K562 (cell line): ENCODE measurements around the gene LYRM7. TPM values are rescaled to one million over a fixed set of nuclear protein-coding genes. Genes with fewer than 3 reads are reported as not detected.

Experiments
- CBFA2T2 ChIP-seq: fragments of 450-650 bp; conservative IDR thresholded peaks from 2 replicates; pipeline ENCODE4 v1.6.1; 2017; ENCODE audit warnings: mild to moderate bottlenecking
- CBX5 ChIP-seq: IDR thresholded peaks from 2 replicates; pipeline ENCODE4 v1.6.1; 2014; ENCODE audit warnings: low read depth, borderline replicate concordance
- CEBPG ChIP-seq, 3 experiments: fragments of 200-800 bp in 1 of 3; sonication (Bioruptor generic) in 1 of 3; sonication (generic) in 1 of 3; formaldehyde crosslinking in 1 of 3; IDR thresholded peaks in 2 of 3; conservative IDR thresholded peaks in 1 of 3; 2 replicates each; pipeline versions ENCODE4 v1.6.1 to v1.8.0; 2016 to 2022; ENCODE audit warnings: missing compliant biosample characterization in 2 of 3, missing genetic modification characterization in 2 of 3, mild to moderate bottlenecking in 1 of 3, missing genetic modification reagents in 1 of 3
- KDM1A ChIP-seq, 2 experiments: fragments of 450-650 bp; IDR thresholded peaks; 2 replicates each; pipeline ENCODE4 v1.6.1; 2016; ENCODE audit warnings: mild to moderate bottlenecking in 2 of 2
- KDM2B ChIP-seq: fragments of 250-450 bp; sonication (Bioruptor Pico); IDR thresholded peaks from 2 replicates; pipeline ENCODE4 v1.8.0; 2021; ENCODE audit warnings: mild to moderate bottlenecking, moderate library complexity
- LARP7 ChIP-seq: fragments of 450-650 bp; IDR thresholded peaks from 2 replicates; pipeline ENCODE4 v1.6.1; 2016
- LCOR ChIP-seq: sonication (generic); formaldehyde crosslinking; IDR thresholded peaks from 2 replicates; pipeline ENCODE4 v1.8.0; 2022; ENCODE audit warnings: mild to moderate bottlenecking, missing genetic modification reagents
- PBX2 ChIP-seq, 2 experiments: IDR thresholded peaks in 1 of 2; conservative IDR thresholded peaks in 1 of 2; 2 replicates each; pipeline ENCODE4 v1.6.1; 2016; ENCODE audit warnings: low read depth in 2 of 2, mild to moderate bottlenecking in 1 of 2, missing compliant biosample characterization in 1 of 2, missing genetic modification characterization in 1 of 2, moderate library complexity in 1 of 2
- RB1 ChIP-seq: fragments of 450-650 bp; IDR thresholded peaks from 2 replicates; pipeline ENCODE4 v1.6.1; 2017; ENCODE audit warnings: low read depth, mild to moderate bottlenecking
- RUNX1 ChIP-seq: sonication (generic); IDR thresholded peaks from 2 replicates; pipeline ENCODE4 v1.6.1; 2016; ENCODE audit warnings: antibody characterized with exemption, low read depth
- SMAD4 ChIP-seq: fragments of 250-450 bp; sonication (Bioruptor Pico); conservative IDR thresholded peaks from 2 replicates; pipeline ENCODE4 v1.8.0; 2021; ENCODE audit warnings: inconsistent platforms, mild to moderate bottlenecking, moderate library complexity
- TBL1XR1 ChIP-seq, 2 experiments: IDR thresholded peaks; 2 replicates each; pipeline ENCODE4 v1.6.1; 2012; ENCODE audit warnings: improper control_type of control experiment in 2 of 2, low read length in 2 of 2, mild to moderate bottlenecking in 1 of 2
- THAP7 ChIP-seq: fragments of 250-450 bp; sonication (Bioruptor Pico); IDR thresholded peaks from 2 replicates; pipeline ENCODE4 v1.5.0; 2021
- U2AF1 ChIP-seq: fragments of 200-400 bp; formaldehyde crosslinking; optimal IDR thresholded peaks from 2 replicates; pipeline ENCODE3; 2017; ENCODE audit warnings: mild to moderate bottlenecking, low read depth, low read length, moderate library complexity
- ZNF407 ChIP-seq: fragments of 450-650 bp; IDR thresholded peaks from 2 replicates; pipeline ENCODE4 v1.6.1; 2016; ENCODE audit warnings: low read depth
- polyA plus RNA-seq, 8 experiments: library from polyadenylated mRNA; depleted of rRNA in 4 of 8; stranded (reverse) in 5 of 8; unstranded in 3 of 8; fragments of >200 nt; fragmentation: Nextera tagmentation in 2 of 8; fragmentation: Illumina TruSeq in 1 of 8; extraction: Ambion mirVana in 2 of 8; extraction: Trizol in 1 of 8; gene quantifications; 2 replicates each; pipeline versions ENCODE4 v1.2.1 to v1.2.3, GENCODE V29; 2011 to 2014; ENCODE audit warnings: inconsistent platforms in 1 of 8, missing spikeins in 1 of 8
- total RNA-seq, 7 experiments: library from RNA; depleted of rRNA in 6 of 7; stranded (reverse); fragments of >200 nt in 6 of 7; fragmentation: Illumina TruSeq in 2 of 7; extraction: Trizol in 2 of 7; gene quantifications; 2 replicates each; pipeline versions ENCODE4 v1.2.1 to v1.2.3, GENCODE V29; 2011 to 2021; ENCODE audit warnings: low replicate concordance in 1 of 7

The LYRM7 gene
- total and polyA plus RNA-seq, 9 of the 15 experiments (the other 6 are each of a cell fraction or from before 2014, with no cell fraction given) = 16.2 to 70.1 (median 33.3) TPM

GRCh38 chr5:131164191-131165118 lies 6.3 kb upstream of the LYRM7 start (continued):
- TF ChIP-seq ZNF407 = no peak
- no peak for TF ChIP-seq U2AF1
- no peak for TF ChIP-seq LARP7
- TF ChIP-seq KDM2B (CRISPR knock-in tag) = no peak; the same call in none of the 2 replicates
- no peak for TF ChIP-seq CBFA2T2
- TF ChIP-seq PBX2 (CRISPR knock-in tag; IDR thresholded peaks at IDR 0.05; ENCODE audit: low read depth) = no peak
- TF ChIP-seq PBX2 (tag; conservative IDR thresholded peaks at IDR 0.05; ENCODE audit: low read depth) = no peak
- no peak for TF ChIP-seq TBL1XR1 (IDR thresholded peaks at IDR 0.05; ENCODE audit: low read length in 2 of 2)
- no peak for TF ChIP-seq CBX5
- no peak; the same call in 1 of the 2 replicates for TF ChIP-seq THAP7 (CRISPR knock-in tag)
- no peak; the same call in 1 of the 2 replicates for TF ChIP-seq LCOR (CRISPR knock-in tag)
- peak; percentile 100 for TF ChIP-seq RB1
- no peak for TF ChIP-seq RUNX1
- TF ChIP-seq KDM1A (IDR thresholded peaks at IDR 0.05) = peak; percentile 72 to 79; a peak in 3 of 4 replicates
- no peak for TF ChIP-seq CEBPG (CRISPR knock-in tag; IDR thresholded peaks at IDR 0.05)
- TF ChIP-seq CEBPG (tag; conservative IDR thresholded peaks at IDR 0.05 in 1 of 2, IDR thresholded peaks at IDR 0.05 in 1 of 2) = no peak
- no peak; the same call in 1 of the 2 replicates for TF ChIP-seq SMAD4 (CRISPR knock-in tag)
